ENCODE data around the gene KCNQ1.

KCNQ1 gene

DNA sequence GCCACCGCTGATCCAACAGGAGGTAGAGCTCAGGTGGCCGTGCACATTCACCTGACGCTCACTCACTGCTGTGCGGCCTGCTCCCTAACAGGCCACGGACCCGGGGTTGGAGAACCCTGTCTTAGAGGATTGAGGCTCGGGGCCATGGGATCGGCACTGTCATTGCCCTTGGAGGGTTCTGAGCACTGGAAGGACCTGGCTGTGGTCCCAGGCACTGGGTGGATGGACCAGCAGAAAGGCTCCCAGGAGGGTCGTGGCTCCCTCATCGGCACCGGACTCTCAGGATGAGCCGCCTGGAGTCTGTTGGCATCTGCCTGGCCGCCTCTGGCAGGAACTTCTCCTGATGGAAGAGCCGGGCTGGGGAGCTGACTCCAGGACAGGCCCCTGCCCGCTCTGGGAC, 6.5 kb downstream of the KCNQ1 start:
- Histone ChIP-seq H2AFZ (ENCODE audit: low read length) (no peak overlapping the region), H4K20me1 (ENCODE audit: insufficient read depth, low read length) (no peaks in the 10 kb centered on the region), H3K4me3 (ENCODE audit: low read depth, low read length, poor library complexity, severe bottlenecking) (no peak overlapping the region), H3F3A (ENCODE audit: insufficient read depth, low read length) (no peaks in the 10 kb centered on the region), H3K27me3 (ENCODE audit: insufficient read depth, low read length) (no peaks in the 10 kb centered on the region), H3K4me2 (ENCODE audit: low read length) (no peak overlapping the region), H3K9me3 (ENCODE audit: low read length) (no peaks in the 10 kb centered on the region), H3K27ac (ENCODE audit: low read depth, low read length, poor library complexity, severe bottlenecking) (no peak overlapping the region), H3K79me2 (ENCODE audit: insufficient read depth, low read length) (no peaks in the 10 kb centered on the region), H3K36me3 (ENCODE audit: insufficient read depth, low read length) (no peaks in the 10 kb centered on the region), H3K9ac (ENCODE audit: low read length) (no peak overlapping the region), H3K4me1 (ENCODE audit: insufficient read depth, low read length, severe bottlenecking) (peaks cover 7% of the 10 kb centered on the region), H3K9me2 (ENCODE audit: low read depth, low read length) (no peaks in the 10 kb centered on the region)
- TF ChIP-seq, protein P1, sequence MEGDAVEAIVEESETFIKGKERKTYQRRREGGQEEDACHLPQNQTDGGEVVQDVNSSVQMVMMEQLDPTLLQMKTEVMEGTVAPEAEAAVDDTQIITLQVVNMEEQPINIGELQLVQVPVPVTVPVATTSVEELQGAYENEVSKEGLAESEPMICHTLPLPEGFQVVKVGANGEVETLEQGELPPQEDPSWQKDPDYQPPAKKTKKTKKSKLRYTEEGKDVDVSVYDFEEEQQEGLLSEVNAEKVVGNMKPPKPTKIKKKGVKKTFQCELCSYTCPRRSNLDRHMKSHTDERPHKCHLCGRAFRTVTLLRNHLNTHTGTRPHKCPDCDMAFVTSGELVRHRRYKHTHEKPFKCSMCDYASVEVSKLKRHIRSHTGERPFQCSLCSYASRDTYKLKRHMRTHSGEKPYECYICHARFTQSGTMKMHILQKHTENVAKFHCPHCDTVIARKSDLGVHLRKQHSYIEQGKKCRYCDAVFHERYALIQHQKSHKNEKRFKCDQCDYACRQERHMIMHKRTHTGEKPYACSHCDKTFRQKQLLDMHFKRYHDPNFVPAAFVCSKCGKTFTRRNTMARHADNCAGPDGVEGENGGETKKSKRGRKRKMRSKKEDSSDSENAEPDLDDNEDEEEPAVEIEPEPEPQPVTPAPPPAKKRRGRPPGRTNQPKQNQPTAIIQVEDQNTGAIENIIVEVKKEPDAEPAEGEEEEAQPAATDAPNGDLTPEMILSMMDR (IDR thresholded peaks at IDR 0.05; ENCODE audit: low read length) = no peak
- TF ChIP-seq EZH2 (IDR thresholded peaks at IDR 0.05; ENCODE audit: borderline replicate concordance, low read length) = no peak

DNA sequence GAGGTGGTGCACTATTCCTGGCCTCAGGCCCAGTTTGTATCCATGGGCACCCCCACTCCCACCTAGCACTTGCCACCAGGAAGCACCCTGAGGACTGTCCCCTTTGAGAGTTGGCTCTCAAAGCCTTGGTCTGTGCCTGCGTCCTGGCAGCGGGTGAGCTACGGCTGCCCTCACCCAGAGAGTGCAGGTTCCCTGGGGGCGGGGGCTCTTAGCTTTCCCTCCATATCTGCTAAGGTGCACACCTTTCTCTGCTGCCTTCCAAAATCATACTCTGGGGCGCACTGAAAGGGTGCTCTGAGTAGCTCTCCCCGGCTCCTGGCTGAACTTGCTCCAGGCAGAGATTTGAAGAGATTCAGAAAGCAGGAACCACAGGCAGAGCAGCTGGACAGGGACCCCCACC, 7.1 kb downstream of the KCNQ1 start:
- no peak overlapping the region for H3K4me3 ChIP-seq (ENCODE audit: low read depth, low read length, poor library complexity, severe bottlenecking)

DNA sequence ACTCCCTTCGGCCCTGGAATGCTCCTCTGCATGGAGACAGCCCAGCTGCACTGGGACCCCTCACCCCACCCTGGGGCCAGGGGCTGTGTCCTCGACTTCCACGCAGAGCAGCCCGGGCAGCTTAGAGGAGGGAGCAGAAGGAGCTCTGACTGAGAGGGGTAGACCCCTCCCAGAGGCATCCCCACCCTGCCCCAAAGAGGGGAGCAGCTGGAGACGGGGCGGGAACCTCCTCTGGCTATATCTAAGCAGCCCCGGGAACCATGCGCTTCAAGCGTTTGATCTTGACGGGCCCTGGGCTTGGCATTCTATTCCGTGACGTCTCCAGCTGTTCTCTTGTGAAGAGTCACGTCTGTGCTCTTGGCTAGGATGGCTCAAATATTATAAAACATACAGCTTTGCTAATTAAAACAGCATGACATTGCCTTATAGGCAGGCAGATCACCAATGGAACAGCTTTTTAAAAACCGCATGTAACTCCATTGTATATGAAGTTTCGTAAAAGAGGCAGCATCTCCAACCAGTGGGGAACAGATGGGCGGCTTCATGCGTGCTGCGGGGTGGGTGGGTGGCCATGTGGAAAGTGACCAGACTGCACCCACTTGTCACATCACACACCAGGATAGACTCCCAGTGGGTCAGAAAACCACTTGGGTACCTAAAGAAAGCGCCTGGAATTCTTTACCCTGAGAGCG, 7.7 kb downstream of the KCNQ1 start:
- Histone ChIP-seq H3K9me3 (ENCODE audit: low read length) (no peaks in the 10 kb centered on the region), H4K20me1 (ENCODE audit: insufficient read depth, low read length) (no peaks in the 10 kb centered on the region), H3K4me2 (ENCODE audit: low read length) (no peak overlapping the region), H2AFZ (ENCODE audit: low read length) (no peak overlapping the region), H3K79me2 (ENCODE audit: insufficient read depth, low read length) (no peaks in the 10 kb centered on the region), H3K27ac (ENCODE audit: low read depth, low read length, poor library complexity, severe bottlenecking) (no peak overlapping the region), H3K27me3 (ENCODE audit: insufficient read depth, low read length) (no peaks in the 10 kb centered on the region), H3K36me3 (ENCODE audit: insufficient read depth, low read length) (no peaks in the 10 kb centered on the region), H3F3A (ENCODE audit: insufficient read depth, low read length) (no peaks in the 10 kb centered on the region), H3K9ac (ENCODE audit: low read length) (no peak overlapping the region), H3K9me2 (ENCODE audit: low read depth, low read length) (no peaks in the 10 kb centered on the region), H3K4me1 (ENCODE audit: insufficient read depth, low read length, severe bottlenecking) (no peaks in the 10 kb centered on the region), H3K4me3 (ENCODE audit: low read depth, low read length, poor library complexity, severe bottlenecking) (no peak overlapping the region)
- TF ChIP-seq, protein P1 (IDR thresholded peaks at IDR 0.05; ENCODE audit: low read length) = no peak
- no peak for TF ChIP-seq EZH2 (IDR thresholded peaks at IDR 0.05; ENCODE audit: borderline replicate concordance, low read length)

More for the DNA sequence above, 7.1 kb downstream of the KCNQ1 start:
- no peaks in the 10 kb centered on the region for H3F3A ChIP-seq (ENCODE audit: insufficient read depth, low read length)
- no peaks in the 10 kb centered on the region for H3K9me3 ChIP-seq (ENCODE audit: low read length)
- TF ChIP-seq, protein P1 (IDR thresholded peaks at IDR 0.05; ENCODE audit: low read length) = no peak
- TF ChIP-seq EZH2 (IDR thresholded peaks at IDR 0.05; ENCODE audit: borderline replicate concordance, low read length) = no peak
- no peaks in the 10 kb centered on the region for H3K36me3 ChIP-seq (ENCODE audit: insufficient read depth, low read length)
- H3K27ac ChIP-seq (ENCODE audit: low read depth, low read length, poor library complexity, severe bottlenecking) = no peak overlapping the region
- no peak overlapping the region for H3K4me2 ChIP-seq (ENCODE audit: low read length)
- H4K20me1 ChIP-seq (ENCODE audit: insufficient read depth, low read length) = no peaks in the 10 kb centered on the region
- no peak overlapping the region for H2AFZ ChIP-seq (ENCODE audit: low read length)
- H3K27me3 ChIP-seq (ENCODE audit: insufficient read depth, low read length) = no peaks in the 10 kb centered on the region
- H3K79me2 ChIP-seq (ENCODE audit: insufficient read depth, low read length) = no peaks in the 10 kb centered on the region
- no peak overlapping the region for H3K9ac ChIP-seq (ENCODE audit: low read length)
- no peaks in the 10 kb centered on the region for H3K9me2 ChIP-seq (ENCODE audit: low read depth, low read length)
- H3K4me1 ChIP-seq (ENCODE audit: insufficient read depth, low read length, severe bottlenecking) = peaks cover 3% of the 10 kb centered on the region
